Caco-2 (cell line): ENCODE data around the gene RASL12. TPM values are rescaled to one million over a fixed set of nuclear protein-coding genes. Genes with fewer than 3 reads are reported as not detected.

ENCODE experiments used
- BruUV-seq: library from RNA; stranded (reverse); fragments of 400-500 nt; replicated peaks from 2 replicates; lab custom pipeline; 2021; lab: Mats Ljungman, UMichigan
- CTCF ChIA-PET: fragments of 300-600 bp; sonication (Branson Sonifier 250); formaldehyde crosslinking; loops from one replicate; lab custom pipeline; 2022; ENCODE audit warnings: antibody characterized with exemption; lab: Charles Lee
- POLR2A ChIA-PET: fragments of 300-600 bp; sonication (Branson Sonifier 250); formaldehyde crosslinking; loops from one replicate; lab custom pipeline; 2022; ENCODE audit warnings: antibody characterized with exemption; lab: Charles Lee
- DNase-seq, 2 experiments: peaks; one replicate each; pipeline versions ENCODE4 v3.0.0 to v3.0.0-alpha.2; 2020 to 2022
- H3K27me3 ChIP-seq: replicated peaks from 2 replicates; pipeline ENCODE4 v1.6.0; 2011; ENCODE audit warnings: low read length; ENCODE audit not compliant: control insufficient read depth, insufficient read depth
- H3K36me3 ChIP-seq: 2 replicates; pipeline ENCODE4 v1.5.1; 2011; ENCODE audit warnings: low read length; ENCODE audit not compliant: control insufficient read depth, insufficient read depth
- H3K4me1 ChIP-seq: fragments of 250-450 bp; sonication (Bioruptor Pico); 2 replicates; pipeline ENCODE4 v1.5.1; 2020; ENCODE audit warnings: mild to moderate bottlenecking
- H3K4me3 ChIP-seq: 2 replicates; pipeline ENCODE4 v1.5.1; 2011; ENCODE audit warnings: low read depth, mild to moderate bottlenecking, control low read depth, low read length
- H3K9me3 ChIP-seq: fragments of 250-450 bp; sonication (Bioruptor Pico); 2 replicates; pipeline ENCODE4 v1.5.1; 2020; ENCODE audit warnings: mild to moderate bottlenecking, moderate library complexity
- H3K27ac Mint-ChIP-seq: one replicate; pipeline ENCODE4 v1.8.0; 2022; ENCODE audit warnings: mixed read lengths; ENCODE audit not compliant: unreplicated experiment
- H3K27me3 Mint-ChIP-seq: one replicate; pipeline ENCODE4 v1.8.0; 2022; ENCODE audit warnings: mixed read lengths; ENCODE audit not compliant: insufficient read depth, unreplicated experiment
- H3K36me3 Mint-ChIP-seq: one replicate; pipeline ENCODE4 v1.8.0; 2022; ENCODE audit warnings: mild to moderate bottlenecking, mixed read lengths; ENCODE audit not compliant: insufficient read depth, unreplicated experiment
- H3K4me1 Mint-ChIP-seq: one replicate; pipeline ENCODE4 v1.8.0; 2022; ENCODE audit warnings: low read depth, mixed read lengths; ENCODE audit not compliant: unreplicated experiment
- H3K4me3 Mint-ChIP-seq: one replicate; pipeline ENCODE4 v1.8.0; 2022; ENCODE audit warnings: mild to moderate bottlenecking, moderate library complexity, mixed read lengths; ENCODE audit not compliant: unreplicated experiment
- H3K9me3 Mint-ChIP-seq: one replicate; pipeline ENCODE4 v1.8.0; 2022; ENCODE audit warnings: mixed read lengths; ENCODE audit not compliant: unreplicated experiment
- CTCF ChIP-seq, 2 experiments: fragments of 200-600 bp in 1 of 2; IDR thresholded peaks; 1 replicate in 1 of 2; 2 replicates in 1 of 2; pipeline versions ENCODE4 v1.5.1 to v1.8.0; 2011 to 2022; ENCODE audit warnings: antibody characterized with exemption in 1 of 2, control low read depth in 1 of 2, inconsistent platforms in 1 of 2, low read depth in 1 of 2, low read length in 1 of 2, mild to moderate bottlenecking in 1 of 2, moderate library complexity in 1 of 2; ENCODE audit not compliant: insufficient read depth in 1 of 2, severe bottlenecking in 1 of 2, unreplicated experiment in 1 of 2
- intact Hi-C: fragments of 100-400 bp; cut with micrococcal nuclease; formaldehyde crosslinking; loops from one replicate; pipeline ENCODE4 v1.10.0; 2022; ENCODE audit not compliant: unreplicated experiment
- total RNA-seq: library from RNA; stranded (reverse); gene quantifications from 2 replicates; pipeline ENCODE4 v1.2.3, GENCODE V29; 2022

RASL12 gene
- total RNA-seq, 1 experiment from 2014 or later = 6.4 TPM

- CTCF ChIA-PET = interaction anchor here (1.1 to 1.6 kb wide), 3 partner anchors 10 to 25 kb away, joined by 4 to 5 read pairs (median 4); no protein-coding TSS in a partner anchor
- no peaks in the 10 kb centered on the region for H3K9me3 ChIP-seq
- Mint-ChIP-seq H3K27ac (no peak overlapping the region), H3K27me3 (no peaks in the 10 kb centered on the region), H3K36me3 (peaks cover 3% of the 10 kb centered on the region), H3K9me3 (no peaks in the 10 kb centered on the region), H3K4me1 (peaks cover 26% of the 10 kb centered on the region), H3K4me3 (no peak overlapping the region)
- no peak for TF ChIP-seq CTCF (IDR thresholded peaks at IDR 0.05; ENCODE audit: insufficient read depth in 1 of 2, low read depth in 1 of 2, low read length in 1 of 2, severe bottlenecking in 1 of 2, unreplicated experiment in 1 of 2)
- H3K4me1 ChIP-seq = peaks cover 22% of the 10 kb centered on the region
- intact Hi-C loops = no loop called here
- BruUV-seq = no TSS peak
- POLR2A ChIA-PET = no interaction called here
- H3K36me3 ChIP-seq = no peaks in the 10 kb centered on the region
- DNase-seq = no peak
- no peaks in the 10 kb centered on the region for H3K27me3 ChIP-seq
- no peak overlapping the region for H3K4me3 ChIP-seq
Observed at GRCh38 chr15:65079580-65079979, 11.8 kb upstream of the RASL12 start.

DNA sequence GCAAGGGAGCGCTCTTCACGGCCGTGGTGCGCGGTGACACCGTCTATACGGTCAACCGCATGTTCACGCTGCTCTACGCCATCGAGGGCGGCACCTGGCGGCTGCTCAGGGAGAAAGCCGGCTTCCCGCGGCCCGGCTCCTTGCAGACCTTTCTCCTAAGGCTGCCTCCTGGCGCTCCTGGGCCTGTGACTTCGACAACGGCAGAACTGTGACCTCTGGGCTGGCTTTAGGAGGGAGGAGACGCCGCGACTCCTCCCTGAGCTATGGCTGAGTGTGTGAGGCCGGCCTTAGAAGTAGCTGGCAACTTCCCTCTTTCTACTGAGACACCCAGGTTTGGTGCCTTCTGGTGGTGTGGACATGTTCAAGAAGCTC lies 10.2 kb upstream of the RASL12 start:
- no peak for TF ChIP-seq CTCF (IDR thresholded peaks at IDR 0.05; ENCODE audit: insufficient read depth in 1 of 2, low read depth in 1 of 2, low read length in 1 of 2, severe bottlenecking in 1 of 2, unreplicated experiment in 1 of 2)
- POLR2A ChIA-PET = no interaction called here

GRCh38 chr15:65077291-65077980 lies 9.6 kb upstream of the RASL12 start:
- BruUV-seq = no TSS peak
- H3K27ac Mint-ChIP-seq = no peak overlapping the region
- H3K9me3 Mint-ChIP-seq = no peaks in the 10 kb centered on the region
- no peak overlapping the region for H3K4me3 ChIP-seq
- H3K9me3 ChIP-seq = peaks cover 4% of the 10 kb centered on the region; the same call in 1 of the 2 replicates
- H3K4me1 Mint-ChIP-seq = peaks cover 8% of the 10 kb centered on the region
- CTCF ChIA-PET = no interaction called here
- no peak overlapping the region for H3K4me3 Mint-ChIP-seq
- no peaks in the 10 kb centered on the region for H3K36me3 Mint-ChIP-seq
- H3K27me3 ChIP-seq = no peaks in the 10 kb centered on the region
- no peak for TF ChIP-seq CTCF (IDR thresholded peaks at IDR 0.05; ENCODE audit: insufficient read depth in 1 of 2, low read depth in 1 of 2, low read length in 1 of 2, severe bottlenecking in 1 of 2, unreplicated experiment in 1 of 2)
- peaks cover under 1% of the 10 kb centered on the region for H3K4me1 ChIP-seq
- DNase-seq = no peak
- no peaks in the 10 kb centered on the region for H3K36me3 ChIP-seq
- H3K27me3 Mint-ChIP-seq = no peaks in the 10 kb centered on the region
- POLR2A ChIA-PET = no interaction called here
- intact Hi-C loops = no loop called here

More for the DNA sequence above, 10.2 kb upstream of the RASL12 start:
- peaks cover 4% of the 10 kb centered on the region; the same call in 1 of the 2 replicates for H3K9me3 ChIP-seq
- no peak for DNase-seq
- Mint-ChIP-seq H3K4me3 (no peak overlapping the region), H3K27ac (no peak overlapping the region), H3K4me1 (peaks cover 14% of the 10 kb centered on the region), H3K36me3 (no peaks in the 10 kb centered on the region), H3K9me3 (no peaks in the 10 kb centered on the region), H3K27me3 (no peaks in the 10 kb centered on the region)
- CTCF ChIA-PET = interaction anchor here (1.6 kb wide), 1 partner anchor 12 kb away, joined by 5 read pairs; no protein-coding TSS in a partner anchor
- no peaks in the 10 kb centered on the region for H3K27me3 ChIP-seq
- H3K4me1 ChIP-seq = peaks cover 6% of the 10 kb centered on the region
- no peaks in the 10 kb centered on the region for H3K36me3 ChIP-seq
- intact Hi-C loops = no loop called here
- no peak overlapping the region for H3K4me3 ChIP-seq
- BruUV-seq = no TSS peak
